GM10847 (cell line): ENCODE data around the gene PLP2.

Experiments used
- POLR2A ChIP-seq: IDR thresholded peaks from 2 replicates; pipeline ENCODE4 v1.6.1; 2011; ENCODE audit not compliant: insufficient read length; ENCODE audit errors: extremely low read depth

Gene PLP2

GRCh38 chrX:49163555-49164419 is 7.9 kb upstream of the PLP2 start:
- peak; percentile 14 for TF ChIP-seq POLR2A

GRCh38 chrX:49164589-49165360 is 6.9 kb upstream of the PLP2 start:
- TF ChIP-seq POLR2A = no peak

DNA sequence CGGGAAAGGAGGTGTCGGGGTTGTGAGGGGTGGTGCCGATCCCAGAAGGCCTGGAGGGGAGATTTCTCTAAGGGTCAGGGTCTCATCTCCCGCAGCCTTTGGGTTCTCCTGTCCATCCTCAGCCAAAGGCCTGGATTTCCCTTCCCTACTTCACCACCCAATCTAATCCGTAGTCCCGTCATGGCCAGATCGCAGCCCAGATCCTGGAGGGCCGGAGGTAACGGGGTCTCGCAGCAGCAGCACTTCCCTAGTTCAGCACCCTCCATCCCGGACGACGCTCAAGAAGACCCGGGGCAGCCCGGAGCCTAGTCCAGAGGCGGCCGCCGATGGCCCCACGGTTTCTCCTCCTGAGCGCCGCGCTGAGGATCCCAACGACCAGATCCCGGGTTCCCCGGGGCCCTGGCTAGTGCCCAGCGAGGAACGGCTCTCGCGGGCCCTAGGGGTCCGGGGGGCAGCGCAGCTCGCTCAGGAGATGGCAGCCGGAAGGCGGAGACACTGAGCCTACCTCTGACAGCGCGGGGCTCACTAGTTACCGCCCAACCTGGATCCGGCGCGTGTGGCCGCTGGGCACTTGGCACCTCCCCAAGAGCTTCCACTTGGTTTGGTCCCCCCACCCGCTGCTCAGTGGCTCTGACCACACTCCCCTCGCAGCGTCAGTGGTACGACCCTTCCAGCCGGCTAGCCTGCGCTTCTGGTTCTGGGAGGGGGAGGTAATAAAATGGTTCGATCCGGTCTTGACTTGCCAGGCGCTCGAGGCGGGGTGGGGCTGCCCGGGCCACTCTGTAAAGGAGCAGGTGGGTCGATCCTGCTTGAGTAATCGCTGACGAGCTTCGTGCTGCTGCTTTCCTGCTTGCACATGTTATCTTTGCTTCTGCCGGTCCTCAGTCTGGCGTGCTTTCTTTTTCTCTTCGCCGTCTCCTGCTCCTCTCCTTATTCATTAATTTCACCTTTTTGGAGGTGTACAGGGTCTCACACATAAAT is 5.5 kb upstream of the PLP2 start:
- TF ChIP-seq POLR2A = peak; percentile 16

- TF ChIP-seq POLR2A = peak; percentile 28
These were observed 4.6 kb upstream of the PLP2 start for GRCh38 chrX:49166914-49167739.

GRCh38 chrX:49167740-49168108 is 4.0 kb upstream of the PLP2 start:
- no peak for TF ChIP-seq POLR2A

DNA sequence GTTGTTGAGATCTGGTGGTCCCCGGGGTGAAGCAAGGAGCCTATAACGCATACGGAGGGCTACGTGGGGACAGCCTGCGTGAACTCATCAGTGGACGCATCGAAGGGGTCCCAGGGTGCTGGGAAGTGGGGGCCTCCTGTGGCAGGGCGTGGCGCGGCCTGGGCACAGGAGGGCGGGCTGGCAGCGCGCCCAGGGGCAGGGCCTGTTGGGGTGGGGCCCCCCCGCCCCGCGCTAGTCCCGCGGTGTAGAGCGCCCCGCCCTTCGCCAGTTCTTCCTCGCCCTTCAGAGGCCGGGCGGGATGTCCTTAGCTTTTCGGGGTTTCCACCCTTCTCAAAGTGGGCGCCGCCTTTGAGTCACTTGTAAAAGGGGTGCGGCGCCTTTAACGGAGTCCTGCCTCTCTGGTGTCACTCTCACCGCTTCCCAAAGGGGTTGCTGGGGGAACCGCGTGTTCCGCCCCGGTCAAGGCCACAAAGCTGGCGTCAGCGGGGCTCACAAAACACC is 632 bp downstream of the PLP2 start:
- TF ChIP-seq POLR2A = no peak

DNA sequence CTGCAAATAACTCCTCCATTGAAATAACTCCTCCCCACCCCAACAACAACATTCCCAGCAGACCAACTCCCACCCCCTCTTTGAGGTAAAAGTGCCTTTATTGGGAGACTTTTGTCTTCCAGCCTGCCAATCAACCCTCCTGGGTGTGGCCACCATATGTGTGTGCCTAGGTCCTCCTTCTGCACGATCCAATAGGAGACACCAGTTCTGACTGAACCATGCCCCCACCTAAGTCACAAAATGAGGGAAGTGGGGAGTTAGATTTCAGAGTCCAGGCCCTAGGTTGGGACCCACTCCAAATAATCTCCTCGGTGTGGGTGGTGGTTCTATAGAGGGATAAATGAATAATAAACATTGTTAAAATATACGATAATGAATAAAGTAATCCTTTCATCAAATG is 3.0 kb downstream of the PLP2 start:
- no peak for TF ChIP-seq POLR2A

DNA sequence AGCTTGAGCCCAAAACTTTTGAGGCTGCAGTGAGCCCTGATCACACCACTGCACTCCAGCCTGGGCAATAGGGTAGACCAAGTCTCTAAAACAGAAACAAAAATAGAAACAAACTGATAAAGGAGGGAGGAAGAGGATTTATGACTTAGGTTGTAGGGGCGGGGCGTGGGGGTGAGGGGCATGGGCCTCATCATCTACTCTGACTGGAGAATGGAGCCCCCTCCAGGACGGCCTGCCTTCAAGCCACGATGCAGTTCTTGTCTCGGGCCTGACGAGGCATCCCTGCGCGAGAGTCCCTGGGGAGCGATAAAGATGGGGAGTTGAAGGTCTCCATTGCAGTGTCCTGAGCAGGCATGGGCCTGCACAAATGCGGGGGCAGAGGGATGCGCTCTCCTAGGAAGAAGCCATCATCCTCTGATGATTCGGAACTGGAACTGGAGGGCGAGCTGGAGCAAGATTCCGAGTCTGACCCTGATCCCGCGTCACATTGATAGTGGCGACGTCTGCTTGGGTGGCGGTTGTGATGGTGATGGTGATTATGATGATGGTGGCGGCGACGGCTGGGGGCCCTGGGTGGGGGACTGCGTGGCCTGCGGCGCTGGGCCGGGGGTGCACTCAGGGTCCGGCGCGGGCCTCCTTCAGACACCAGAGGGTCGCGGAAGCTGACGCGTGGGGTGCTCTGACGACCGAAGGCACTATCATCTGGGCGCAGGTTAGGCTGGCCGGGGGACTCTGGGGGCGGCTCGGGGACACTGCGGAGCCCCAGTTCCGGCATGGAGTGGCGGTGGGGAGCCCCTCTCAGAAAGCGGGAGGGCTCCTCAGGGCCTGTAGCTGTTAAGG is 4.0 kb downstream of the PLP2 start:
- no peak for TF ChIP-seq POLR2A

- TF ChIP-seq POLR2A = no peak
These were observed 5.0 kb downstream of the PLP2 start for GRCh38 chrX:49176421-49177326.

GRCh38 chrX:49177338-49177833 is 5.7 kb downstream of the PLP2 start:
- TF ChIP-seq POLR2A = no peak

GRCh38 chrX:49177873-49178480 is 6.3 kb downstream of the PLP2 start:
- no peak for TF ChIP-seq POLR2A

- no peak for TF ChIP-seq POLR2A
These were observed 6.8 kb downstream of the PLP2 start for GRCh38 chrX:49178537-49178936.
